Measurements from ENCODE around the gene NPAS1.

NPAS1 gene

GRCh38 chr19:47089767-47090350, 70.2 kb downstream of the NPAS1 start:
- DNase-seq: no peak

- no peak for DNase-seq
Measured at GRCh38 chr19:47093254-47093653, 73.6 kb downstream of the NPAS1 start.

GRCh38 chr19:47093841-47094240, 74.2 kb downstream of the NPAS1 start:
- DNase-seq: no peak

- peak; percentile 16 to 24 for DNase-seq
Measured at GRCh38 chr19:47094557-47095475, 75.2 kb downstream of the NPAS1 start.
